ENCODE measurements around the gene CNTN5.

Gene CNTN5

GRCh38 chr11:99640671-99641070, 619.9 kb downstream of the CNTN5 start:
- DNase-seq: no peak

GRCh38 chr11:99645934-99646333, 625.2 kb downstream of the CNTN5 start:
- DNase-seq: no peak

- no peak for DNase-seq
These were observed 649.4 kb downstream of the CNTN5 start for GRCh38 chr11:99670067-99670676.

GRCh38 chr11:99671808-99672409, 651.2 kb downstream of the CNTN5 start:
- no peak for DNase-seq

GRCh38 chr11:99676292-99676691, 655.5 kb downstream of the CNTN5 start:
- DNase-seq: no peak

DNA sequence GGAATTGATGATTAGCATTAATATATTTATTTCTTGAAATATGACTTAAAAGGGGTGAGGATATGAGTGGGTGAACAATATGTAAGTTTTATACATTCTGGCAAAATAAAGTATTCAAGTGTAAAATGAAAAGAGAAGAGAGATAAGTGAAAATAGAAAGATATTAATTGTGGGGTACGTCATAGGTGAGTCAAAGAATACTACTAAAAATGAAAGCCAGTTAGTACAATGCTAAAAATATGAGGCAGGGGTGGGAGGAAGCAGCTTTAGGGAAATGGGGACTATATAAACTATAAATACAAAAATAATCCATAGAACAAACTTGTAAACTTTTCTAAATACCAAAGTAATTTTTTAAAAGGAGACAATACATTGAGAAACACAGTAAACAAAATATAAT, 661.4 kb downstream of the CNTN5 start:
- DNase-seq: no peak

DNA sequence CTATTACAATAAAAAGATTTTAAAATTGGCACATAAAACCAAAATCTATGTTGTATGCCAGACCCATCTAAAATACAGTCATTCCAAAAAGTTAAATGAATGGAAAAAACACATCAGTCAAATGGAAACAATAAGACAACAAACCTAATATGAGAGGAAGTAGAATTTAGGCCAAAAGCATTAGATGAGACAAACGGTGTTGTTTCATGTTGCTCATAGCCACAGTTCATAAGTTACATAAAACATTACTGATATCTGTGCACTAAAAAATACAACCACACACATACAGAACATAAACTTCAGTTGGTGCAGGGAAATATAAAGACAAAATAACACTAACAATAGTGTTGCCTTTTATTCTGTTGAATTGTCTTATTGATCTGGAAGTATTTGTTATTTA, 661.9 kb downstream of the CNTN5 start:
- no peak for DNase-seq

DNA sequence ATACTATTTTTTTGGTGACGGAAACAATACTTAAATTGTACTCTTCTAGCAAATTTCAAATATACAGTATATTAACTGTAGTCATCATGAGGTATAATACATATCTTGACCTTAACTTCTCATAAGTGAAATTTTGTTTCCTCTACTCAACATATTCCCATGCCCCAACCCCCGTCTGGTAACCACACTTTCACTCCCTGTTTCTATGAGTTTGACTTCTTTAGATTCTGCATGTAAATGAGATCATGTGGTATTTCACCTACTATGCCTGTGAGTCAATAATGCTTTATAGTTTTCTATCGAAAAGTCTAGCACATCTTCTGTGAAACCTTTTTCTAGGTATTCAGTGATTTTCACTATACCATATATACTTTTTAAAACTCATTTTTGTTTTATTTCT, 663.2 kb downstream of the CNTN5 start:
- no peak for DNase-seq

GRCh38 chr11:99686838-99687237, 666.1 kb downstream of the CNTN5 start:
- DNase-seq: no peak

DNA sequence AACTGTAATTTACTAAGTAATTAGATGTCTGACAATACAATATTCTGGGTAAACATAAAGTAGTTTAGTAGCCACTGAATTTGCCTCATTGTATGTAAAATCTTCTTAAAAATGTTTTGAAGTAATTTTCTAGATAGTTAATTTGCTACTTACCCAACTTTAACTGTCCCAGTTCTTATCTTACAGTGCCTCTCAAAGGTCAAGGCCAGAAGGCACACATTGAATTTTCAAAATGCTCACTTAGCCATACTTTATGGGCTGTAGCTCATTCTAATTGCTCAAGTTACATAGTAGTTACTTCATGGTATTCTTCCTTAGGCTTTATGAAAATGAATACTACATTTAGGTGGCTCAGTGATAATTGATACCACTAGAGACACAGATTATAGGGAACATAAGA, 666.6 kb downstream of the CNTN5 start:
- DNase-seq: no peak

DNA sequence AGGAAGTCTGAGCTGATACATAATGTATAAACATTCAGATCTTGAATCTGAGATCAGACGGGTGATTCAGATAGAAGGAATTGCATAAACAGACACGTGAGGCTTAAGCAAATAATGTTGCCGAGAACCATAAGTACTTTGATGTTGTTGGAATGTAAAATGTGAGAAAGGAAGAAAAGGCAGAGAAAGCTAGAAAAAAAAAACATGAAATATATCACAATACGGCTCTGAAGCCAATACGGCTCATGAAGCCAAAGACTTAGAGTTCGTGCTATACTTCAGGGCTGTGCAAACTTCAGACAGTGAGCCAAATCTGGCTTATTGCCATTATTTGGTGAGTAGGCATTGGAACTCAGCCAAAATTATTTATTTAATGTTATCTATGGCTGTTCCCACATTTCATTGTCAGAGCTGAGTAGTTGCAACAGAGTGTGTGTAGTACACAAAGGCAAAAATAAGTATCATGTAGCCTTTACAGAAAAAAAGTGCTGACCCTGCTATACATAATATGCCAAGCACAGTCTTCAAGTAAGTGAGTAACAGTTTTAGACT, 673.3 kb downstream of the CNTN5 start:
- DNase-seq: no peak

GRCh38 chr11:99695106-99695505, 674.4 kb downstream of the CNTN5 start:
- no peak for DNase-seq

DNA sequence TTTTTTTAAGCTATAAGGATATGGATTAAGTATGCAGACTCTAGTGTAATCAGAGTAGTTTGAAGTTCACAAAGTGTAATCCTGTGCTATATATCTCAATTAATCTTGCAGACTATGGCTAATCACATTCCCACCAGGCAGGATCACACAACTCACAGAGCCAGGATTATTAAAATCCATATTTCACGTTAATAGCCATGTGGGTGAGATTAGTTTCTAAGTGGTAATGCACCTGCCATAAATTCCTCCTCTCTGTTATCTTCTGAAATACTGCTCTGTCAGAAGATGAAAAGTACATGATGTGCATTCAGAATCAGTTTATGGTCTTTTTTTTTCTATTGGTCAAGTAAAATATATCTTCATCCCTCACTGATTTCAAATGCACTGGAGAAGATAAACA, 686.1 kb downstream of the CNTN5 start:
- DNase-seq: no peak

DNA sequence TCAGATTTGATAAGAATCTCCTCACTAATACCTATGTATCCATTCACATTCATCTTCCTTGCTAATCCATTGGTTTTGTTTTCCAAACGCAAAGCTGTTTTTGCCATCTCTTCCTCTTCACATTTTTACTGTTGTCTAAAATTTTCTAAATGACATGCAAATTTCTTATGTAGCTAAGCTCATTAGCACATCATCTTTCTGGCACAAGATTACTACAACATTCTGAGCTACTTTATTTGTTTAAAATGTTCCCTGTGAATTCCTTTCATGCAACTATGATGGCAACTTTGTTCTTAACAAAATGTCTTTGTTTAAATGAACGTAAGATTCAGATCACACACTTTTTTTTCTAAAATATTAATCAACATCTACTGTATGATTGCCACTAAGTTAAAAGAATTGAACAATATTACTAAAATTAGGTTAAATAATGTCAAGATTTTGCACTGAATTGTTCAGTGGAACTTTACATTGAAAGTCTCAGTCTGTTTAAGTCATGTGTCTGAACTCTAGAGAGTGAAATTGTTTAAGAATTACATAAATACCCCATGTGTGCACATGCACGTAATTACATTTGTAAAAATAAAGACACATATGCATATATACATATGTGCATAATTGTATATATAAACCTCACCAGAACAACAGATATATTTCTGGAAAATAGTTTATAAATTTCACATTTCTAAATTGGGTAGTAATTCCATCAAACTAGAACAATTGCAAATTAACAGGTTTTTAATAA, 688.4 kb downstream of the CNTN5 start:
- DNase-seq: no peak

- no peak for DNase-seq
These were observed 695.6 kb downstream of the CNTN5 start for GRCh38 chr11:99716302-99716701.

DNA sequence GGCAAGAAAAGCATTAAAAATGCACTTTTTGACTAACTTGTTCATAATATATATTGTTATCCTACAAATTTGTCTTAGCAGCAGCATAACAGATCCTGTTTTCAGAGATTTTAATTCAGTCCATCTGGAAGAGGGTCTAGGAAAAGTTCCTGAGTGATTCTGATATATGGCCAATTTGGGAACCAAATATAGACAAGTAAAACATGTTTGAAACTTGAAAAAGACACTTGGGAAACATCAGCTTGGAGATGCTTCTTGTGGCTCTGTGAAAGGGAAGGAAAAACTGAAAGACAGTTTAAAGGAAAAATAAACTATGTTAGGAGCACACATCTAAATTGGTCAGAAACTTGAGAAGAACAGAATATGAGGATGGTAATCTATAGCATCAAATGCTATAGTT, 697.5 kb downstream of the CNTN5 start:
- DNase-seq: no peak

DNA sequence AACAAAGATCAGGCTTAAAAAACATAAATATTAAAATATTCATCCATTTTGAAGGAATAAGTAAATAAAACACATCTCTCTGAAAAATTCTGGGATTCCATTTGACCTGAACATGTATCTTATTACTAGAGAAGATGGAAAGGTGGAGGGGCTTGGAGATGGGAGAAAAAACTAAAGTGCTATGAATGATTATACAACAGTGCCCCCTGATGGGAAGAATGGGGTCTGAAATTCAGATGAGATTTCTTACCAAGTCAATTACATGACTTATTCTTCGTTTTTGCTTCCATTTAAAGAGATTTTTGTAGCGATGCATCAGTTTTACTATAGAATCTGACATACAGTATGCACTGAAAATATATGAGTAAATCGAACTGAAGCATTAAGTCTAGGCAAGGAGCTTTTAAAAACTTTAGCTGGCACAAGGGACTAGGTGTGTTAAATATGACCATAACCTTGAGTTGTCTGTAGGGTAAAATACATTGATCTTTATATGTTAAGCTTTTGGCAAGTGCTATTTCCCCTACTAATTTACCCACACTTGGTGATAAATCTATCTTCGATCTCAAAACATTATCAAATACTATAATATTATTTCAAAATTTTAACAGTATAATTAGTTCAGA, 718.8 kb downstream of the CNTN5 start:
- no peak for DNase-seq

DNA sequence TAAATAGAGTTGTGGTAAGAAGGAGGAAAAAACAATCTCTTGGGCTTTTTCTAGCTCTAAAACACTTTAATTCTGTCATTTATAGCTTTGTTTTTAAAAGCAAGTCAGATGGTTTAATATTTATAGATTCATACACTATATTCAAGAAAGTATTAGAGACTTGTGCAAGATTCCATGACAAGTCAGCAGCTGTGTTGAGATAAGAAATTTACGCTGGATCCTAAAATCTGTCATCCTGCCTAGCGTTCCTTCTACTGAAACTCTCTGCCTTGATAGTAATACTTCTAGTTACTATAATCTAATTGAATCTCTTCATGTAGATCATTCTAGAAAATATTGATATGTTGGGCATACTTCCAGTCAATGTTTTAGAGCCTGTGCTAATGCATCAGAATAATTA, 721.8 kb downstream of the CNTN5 start:
- no peak for DNase-seq

- no peak for DNase-seq
These were observed 739.0 kb downstream of the CNTN5 start for GRCh38 chr11:99759787-99760186.

- no peak for DNase-seq
These were observed 746.1 kb downstream of the CNTN5 start for GRCh38 chr11:99766811-99767210.

DNA sequence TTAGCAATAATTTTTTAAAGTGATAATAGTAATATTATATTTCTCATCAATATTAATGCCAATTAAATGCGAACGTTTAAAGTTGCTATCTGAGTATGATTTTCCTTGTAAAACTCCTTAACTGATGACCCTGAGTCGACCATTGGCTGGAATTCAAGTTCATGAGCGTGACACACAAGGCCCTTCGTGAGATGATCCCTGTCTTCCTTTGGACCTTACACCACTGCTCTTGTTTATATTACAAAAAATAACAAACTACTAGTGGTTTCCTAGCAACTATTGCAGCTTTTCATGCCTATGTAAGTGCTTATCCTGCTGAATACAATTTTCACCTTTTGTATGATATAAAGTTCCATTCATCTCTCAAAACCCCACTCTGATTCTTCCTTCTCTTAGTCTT, 752.9 kb downstream of the CNTN5 start:
- DNase-seq: no peak

DNA sequence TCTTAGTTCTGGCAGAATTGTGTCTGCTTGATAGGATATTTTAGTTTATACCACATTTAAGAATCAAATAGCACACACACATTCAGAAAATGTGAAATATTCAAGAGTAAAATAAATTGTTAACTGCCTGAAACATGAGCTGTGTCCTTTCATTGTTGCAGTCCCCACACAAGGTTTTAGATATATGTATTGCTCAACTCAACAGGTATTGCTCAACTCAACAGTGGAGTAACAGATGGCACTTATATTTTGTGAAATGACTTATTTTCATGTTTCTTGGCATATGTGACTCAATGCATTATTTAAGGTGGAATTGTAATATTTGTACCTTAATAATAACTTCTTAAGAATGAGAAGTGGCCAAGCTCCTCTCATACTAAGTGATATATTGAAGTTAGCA, 760.3 kb downstream of the CNTN5 start:
- no peak for DNase-seq

DNA sequence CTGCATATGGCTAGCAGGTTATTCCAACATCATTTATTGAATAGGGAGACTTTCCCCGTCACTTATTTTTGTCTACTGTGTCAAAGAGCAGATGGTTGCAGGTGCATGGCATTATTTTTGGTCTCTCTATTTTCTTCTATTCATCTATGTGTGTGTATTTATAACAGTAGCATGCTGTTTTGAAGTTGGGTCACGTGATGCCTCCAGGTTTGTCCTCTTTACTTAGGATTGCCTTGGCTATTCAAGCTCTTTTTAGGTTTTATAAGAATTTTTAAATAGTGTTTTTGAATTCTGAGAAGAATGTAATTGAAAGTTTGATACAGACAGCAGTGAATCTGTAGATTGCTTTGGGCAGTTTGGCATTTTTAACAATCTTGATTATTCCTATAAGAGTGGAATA, 770.6 kb downstream of the CNTN5 start:
- no peak for DNase-seq

- DNase-seq: no peak
These were observed 775.2 kb downstream of the CNTN5 start for GRCh38 chr11:99795999-99796398.

All from CD4-positive, alpha-beta T cell treated with Interleukin-17A for 4 hours (primary cell).